Measurements from ENCODE around the gene SPINK1.
"Not testable (repeated sequence)": the region's sequence is repeated elsewhere in the genome, so short reads cannot be mapped to it uniquely, and the experiment has no call there.

SPINK1 gene
- 0.04 to 4.2 (median 0.73) reads per million in 17 experiments for total RNA-seq

GRCh38 chr5:147831465-147831864 is at the start of gene SPINK1:
SPINK1 (minus strand) TSS chr5:147831671; CDS start chr5:147831577, 94 bp downstream.
- no peak for DNase-seq

DNA sequence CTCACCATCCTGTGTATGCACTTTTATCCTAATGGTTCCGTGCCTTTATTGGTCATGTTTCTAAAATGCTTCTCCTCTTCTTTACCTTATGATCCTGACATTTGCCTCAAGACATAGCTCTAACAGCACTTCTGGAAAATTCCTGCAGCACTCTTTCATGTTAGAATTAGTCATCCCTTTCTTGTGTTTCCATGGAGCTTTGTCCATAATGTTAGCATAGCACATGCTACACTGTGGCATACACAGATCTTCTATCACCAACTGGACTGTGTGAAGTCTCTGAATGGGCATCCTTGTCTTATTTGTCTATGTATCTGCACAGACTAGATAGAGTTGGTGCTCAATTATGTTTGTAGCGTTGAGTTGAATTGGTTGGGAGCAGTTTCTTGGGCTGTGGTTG is 49.0 kb upstream of the SPINK1 start:
- no peak for DNase-seq

GRCh38 chr5:147879784-147880183 is 48.3 kb upstream of the SPINK1 start:
- no peak for DNase-seq

GRCh38 chr5:147878066-147878759 is 46.7 kb upstream of the SPINK1 start, which contains the start of gene SCGB3A2:
SCGB3A2 (plus strand) TSS chr5:147878711; CDS start chr5:147878804, 93 bp downstream.
- DNase-seq: no peak

DNA sequence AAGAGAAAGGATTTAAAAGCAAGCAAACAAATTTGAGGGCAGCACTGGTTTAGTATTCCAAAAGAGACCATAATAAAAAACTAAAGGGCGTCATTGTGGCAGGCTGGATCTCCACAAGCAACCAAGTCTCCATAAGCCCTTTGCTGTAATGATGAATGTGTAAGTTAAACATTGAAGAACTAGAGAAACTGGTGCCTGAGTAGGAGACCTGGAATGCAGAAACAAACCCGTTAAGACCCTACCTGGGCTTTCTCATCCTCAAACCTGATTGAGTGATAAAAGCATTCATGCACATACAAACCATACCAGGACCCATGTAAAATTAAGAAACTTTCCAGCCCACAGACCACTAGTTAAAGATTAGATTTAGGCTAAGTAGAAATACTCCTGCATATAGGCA is 45.2 kb upstream of the SPINK1 start:
- DNase-seq: no peak

DNA sequence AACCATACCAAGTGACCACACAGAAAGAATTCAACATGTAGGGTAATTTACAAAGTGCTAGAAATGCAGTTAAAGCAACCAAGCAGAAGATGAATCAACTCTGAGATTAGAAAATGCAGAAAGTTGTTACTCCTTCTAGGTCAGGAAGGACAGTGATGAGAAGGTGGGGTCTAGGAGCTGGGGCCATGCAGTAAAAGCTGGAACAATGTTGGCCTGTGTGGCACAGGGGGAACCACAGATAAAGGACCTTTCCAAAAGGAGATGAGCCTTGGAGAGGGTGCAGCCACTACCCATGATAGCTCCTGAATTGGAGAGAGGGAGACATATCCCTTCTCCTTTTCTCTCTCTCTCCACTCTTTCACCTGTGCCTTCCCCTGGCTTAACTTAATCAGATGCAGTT is 44.7 kb upstream of the SPINK1 start:
- DNase-seq: no peak

DNA sequence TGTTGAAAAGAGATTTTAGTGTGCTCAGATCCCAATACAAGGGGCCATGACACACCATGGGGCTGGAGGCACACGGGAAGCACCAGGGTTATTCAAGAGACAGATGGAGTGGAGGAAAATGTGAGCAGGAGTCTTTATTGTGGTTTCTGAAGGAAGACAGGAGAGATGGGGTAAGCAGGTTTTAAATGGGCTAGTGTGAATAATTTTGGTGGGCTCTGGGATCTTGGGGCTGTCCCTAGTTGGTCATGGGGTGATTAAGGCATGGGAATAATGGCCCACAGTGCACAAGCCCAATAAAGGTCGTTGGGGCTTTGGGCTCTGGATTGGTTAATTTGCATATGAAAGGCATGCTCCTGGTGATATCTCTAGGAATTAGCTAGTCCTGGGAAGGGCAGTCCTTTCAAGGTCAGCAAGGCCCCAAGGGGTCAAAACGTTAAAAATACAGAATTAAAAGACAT is 43.5 kb upstream of the SPINK1 start:
- DNase-seq: no peak

DNA sequence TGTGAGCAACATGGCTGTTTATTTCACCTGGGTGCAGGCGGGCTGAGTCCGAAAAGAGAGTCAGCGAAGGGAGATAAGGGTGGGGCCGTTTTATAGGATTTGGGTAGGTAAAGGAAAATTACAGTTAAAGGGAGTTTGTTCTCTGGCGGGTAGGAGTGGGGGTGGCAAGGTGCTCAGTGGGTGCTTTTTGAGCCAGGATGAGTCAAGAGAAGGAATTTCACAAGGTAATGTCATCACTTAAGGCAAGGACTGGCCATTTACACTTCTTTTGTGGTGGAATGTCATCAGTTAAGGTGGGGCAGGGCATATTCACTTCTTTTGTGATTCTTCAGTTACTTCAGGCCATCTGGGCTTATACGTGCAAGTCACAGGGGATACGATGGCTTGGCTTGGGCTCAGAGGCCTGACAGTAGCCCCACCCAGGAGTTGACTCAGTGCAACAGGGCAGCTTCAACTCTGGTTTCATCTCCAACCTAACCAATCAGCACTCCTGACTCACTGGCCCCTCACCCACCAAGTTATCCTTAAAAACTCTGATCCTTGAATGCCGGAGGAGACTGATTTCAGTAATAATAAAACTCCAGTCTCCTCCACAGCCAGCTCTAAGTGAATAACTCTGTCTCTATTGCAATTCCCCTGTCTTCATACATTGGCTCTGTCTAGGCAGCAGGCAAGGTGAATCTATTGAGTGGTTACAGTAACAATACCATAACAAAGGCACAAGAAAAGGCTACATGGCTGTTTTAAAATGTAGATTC is 42.8 kb upstream of the SPINK1 start:
- DNase-seq: not testable (repeated sequence)

GRCh38 chr5:147872744-147873435 is 41.4 kb upstream of the SPINK1 start:
- DNase-seq: not testable (repeated sequence)

DNA sequence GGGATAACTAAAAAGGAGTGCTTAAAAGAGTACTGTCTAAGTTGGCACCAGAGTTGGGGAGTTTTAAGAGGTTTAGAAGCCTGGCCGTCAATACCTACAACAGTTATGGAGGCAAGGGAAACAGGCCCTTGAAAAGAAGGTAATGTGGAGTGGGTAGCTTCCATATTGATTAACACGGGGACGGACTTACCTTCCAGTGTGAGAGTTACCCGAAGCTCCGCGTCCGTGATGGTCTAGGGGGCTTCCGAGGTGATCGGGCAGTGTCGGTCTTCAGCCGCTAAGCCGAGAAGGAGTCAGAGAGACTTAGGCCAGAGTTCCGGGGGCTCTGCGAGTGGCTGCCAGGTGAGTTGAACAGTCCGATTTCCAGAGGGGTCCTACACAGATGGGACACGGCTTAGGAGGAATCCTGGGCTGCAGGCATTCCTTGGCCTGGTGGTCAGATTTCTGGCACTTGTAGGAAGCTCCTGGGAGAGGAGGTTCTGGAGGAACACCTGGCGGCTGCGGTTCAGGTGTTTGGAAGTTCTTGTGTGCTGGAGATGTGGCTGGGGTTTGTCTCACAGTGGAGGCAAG is 40.6 kb upstream of the SPINK1 start:
- DNase-seq: not testable (repeated sequence)

DNA sequence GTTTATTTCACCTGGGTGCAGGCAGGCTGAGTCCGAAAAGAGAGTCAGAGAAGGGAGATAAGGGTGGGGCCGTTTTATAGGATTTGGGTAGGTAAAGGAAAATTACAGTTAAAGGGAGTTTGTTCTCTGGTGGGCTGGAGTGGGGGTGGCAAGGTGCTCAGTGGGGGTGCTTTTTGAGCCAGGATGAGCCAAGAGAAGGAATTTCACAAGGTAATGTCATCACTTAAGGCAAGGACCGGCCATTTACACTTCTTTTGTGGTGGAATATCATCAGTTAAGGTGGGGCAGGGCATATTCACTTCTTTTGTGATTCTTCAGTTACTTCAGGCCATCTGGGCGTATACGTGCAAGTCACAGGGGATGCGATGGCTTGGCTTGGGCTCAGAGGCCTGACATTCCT is 38.4 kb upstream of the SPINK1 start:
- DNase-seq: not testable (repeated sequence)

GRCh38 chr5:147869112-147869511 is 37.6 kb upstream of the SPINK1 start:
- no peak for DNase-seq

GRCh38 chr5:147863454-147864158 is 32.1 kb upstream of the SPINK1 start:
- peak in 3 of 4 experiments; percentile 21 to 48 (median 27) for DNase-seq

- no peak for DNase-seq
These were observed 29.2 kb upstream of the SPINK1 start for GRCh38 chr5:147860641-147861025.

- no peak for DNase-seq
These were observed 28.6 kb upstream of the SPINK1 start for GRCh38 chr5:147859962-147860640.

GRCh38 chr5:147858565-147858964 is 27.1 kb upstream of the SPINK1 start:
- DNase-seq: no peak

- DNase-seq: peak; percentile 59 to 77 (median 73)
These were observed 26.0 kb upstream of the SPINK1 start for GRCh38 chr5:147857302-147858129.

DNA sequence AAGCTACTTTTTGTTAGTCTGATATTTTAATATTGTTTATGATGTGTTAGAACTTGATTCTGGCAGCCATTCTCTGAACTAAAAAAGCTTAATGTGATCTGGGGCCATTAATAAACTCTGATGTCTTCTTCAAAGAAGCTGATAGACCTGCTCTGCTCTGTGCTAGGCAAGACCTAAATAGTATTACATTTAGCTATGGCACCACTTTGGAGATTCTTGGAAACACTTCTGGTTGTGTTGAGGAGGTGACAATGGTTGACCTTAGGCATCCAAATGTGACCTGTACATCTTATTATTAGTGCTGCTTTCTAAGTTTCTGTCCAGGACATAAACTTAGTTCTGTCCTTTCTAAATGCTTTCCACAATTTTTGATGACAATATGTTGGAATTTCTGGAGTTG is 25.3 kb upstream of the SPINK1 start:
- DNase-seq: no peak

- no peak for DNase-seq
These were observed 24.3 kb upstream of the SPINK1 start for GRCh38 chr5:147855774-147856069.

DNA sequence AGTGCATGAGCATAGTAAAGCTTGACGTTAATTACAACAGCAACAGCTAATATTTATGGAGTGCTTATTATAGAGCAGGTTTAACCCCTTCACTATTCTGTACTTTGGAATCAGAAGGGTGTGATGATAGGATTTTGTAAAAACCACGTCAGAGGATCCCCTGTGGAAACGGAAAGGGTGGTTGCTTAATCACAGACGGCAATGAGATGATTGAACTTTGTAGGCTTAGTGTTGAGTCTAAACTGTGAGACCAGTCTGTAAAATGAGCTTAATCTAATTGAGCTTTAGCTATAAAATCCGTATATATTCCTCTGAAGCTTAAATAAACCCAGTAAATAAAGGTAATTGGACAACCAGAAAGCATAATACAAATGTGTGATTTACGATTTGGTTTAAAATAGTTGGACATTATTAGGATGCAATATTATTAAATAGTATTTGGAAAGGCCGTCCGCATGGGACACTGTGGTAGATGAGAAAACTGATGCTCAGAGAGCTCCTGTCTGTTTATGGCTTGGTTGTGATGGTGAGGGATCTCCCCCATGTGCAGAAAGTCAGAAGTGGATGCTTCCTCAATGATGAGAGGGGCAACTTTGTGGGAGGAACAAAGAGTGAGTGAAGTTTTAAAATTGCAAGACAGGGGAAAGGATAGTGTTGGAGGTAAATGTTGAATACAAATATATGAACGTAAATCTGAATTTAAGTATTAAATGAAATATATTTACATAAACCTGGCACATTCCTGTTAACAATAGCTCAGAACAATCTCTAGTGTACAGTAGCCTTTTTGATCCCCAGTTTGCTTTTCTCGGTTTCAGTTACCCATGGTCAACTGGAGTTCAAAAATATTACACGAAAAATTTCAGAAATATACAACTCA is 23.7 kb upstream of the SPINK1 start:
- no peak for DNase-seq

All from suppressor macrophage (primary cell).